Measurements from ENCODE around the gene USP31. TPM values are rescaled to one million over a fixed set of nuclear protein-coding genes. Genes with fewer than 3 reads are reported as not detected.
A peak's percentile ranks its signal among the peaks of the same experiment; 100 is the strongest.

Gene USP31
- total RNA-seq, 1 experiment from 2014 or later, result 11.3 TPM

GRCh38 chr16:23107117-23107516 is 42.1 kb downstream of the USP31 start:
- Mint-ChIP-seq H3K9me3 (ENCODE audit: unreplicated experiment) (no peaks in the 10 kb centered on the region), H3K4me3 (ENCODE audit: unreplicated experiment) (no peak overlapping the region), H3K27me3 (ENCODE audit: insufficient read depth, unreplicated experiment) (no peaks in the 10 kb centered on the region), H3K27ac (ENCODE audit: unreplicated experiment) (peak overlapping the region; percentile 11), H3K36me3 (ENCODE audit: insufficient read depth, unreplicated experiment) (peaks cover 6% of the 10 kb centered on the region), H3K4me1 (ENCODE audit: low read depth, unreplicated experiment) (peaks cover 6% of the 10 kb centered on the region)
- no peak for DNase-seq
- intact Hi-C loops (cut with micrococcal nuclease; ENCODE audit: unreplicated experiment), result no loop called here
- Histone ChIP-seq H3K27me3 (replicated peaks; ENCODE audit: control insufficient read depth, insufficient read depth, low read length) (no peaks in the 10 kb centered on the region), H3K9me3 (no peaks in the 10 kb centered on the region), H3K4me3 (ENCODE audit: low read depth, low read length) (no peak overlapping the region), H3K36me3 (ENCODE audit: control insufficient read depth, insufficient read depth, low read length) (no peaks in the 10 kb centered on the region), H3K4me1 (peaks cover 19% of the 10 kb centered on the region)
- CTCF ChIA-PET, result interaction anchor here (0.6 kb wide), 1 partner anchor 29 kb away, joined by 3 read pairs; no protein-coding TSS in a partner anchor
- no peak for TF ChIP-seq CTCF (IDR thresholded peaks at IDR 0.05; ENCODE audit: insufficient read depth in 1 of 2, low read depth in 1 of 2, low read length in 1 of 2, severe bottlenecking in 1 of 2, unreplicated experiment in 1 of 2)
- no TSS peak for BruUV-seq (replicated peaks)
- POLR2A ChIA-PET, result no interaction called here

GRCh38 chr16:23105309-23105708 is 43.9 kb downstream of the USP31 start:
- Mint-ChIP-seq H3K27me3 (ENCODE audit: insufficient read depth, unreplicated experiment) (no peaks in the 10 kb centered on the region), H3K4me3 (ENCODE audit: unreplicated experiment) (no peak overlapping the region), H3K9me3 (ENCODE audit: unreplicated experiment) (no peaks in the 10 kb centered on the region), H3K27ac (ENCODE audit: unreplicated experiment) (no peak overlapping the region), H3K36me3 (ENCODE audit: insufficient read depth, unreplicated experiment) (peaks cover 4% of the 10 kb centered on the region), H3K4me1 (ENCODE audit: low read depth, unreplicated experiment) (peaks cover 15% of the 10 kb centered on the region)
- Histone ChIP-seq H3K27me3 (replicated peaks; ENCODE audit: control insufficient read depth, insufficient read depth, low read length) (no peaks in the 10 kb centered on the region), H3K4me3 (ENCODE audit: low read depth, low read length) (no peak overlapping the region), H3K4me1 (peaks cover 19% of the 10 kb centered on the region), H3K36me3 (ENCODE audit: control insufficient read depth, insufficient read depth, low read length) (no peaks in the 10 kb centered on the region), H3K9me3 (no peaks in the 10 kb centered on the region)
- DNase-seq, result no peak
- no peak for TF ChIP-seq CTCF (IDR thresholded peaks at IDR 0.05; ENCODE audit: insufficient read depth in 1 of 2, low read depth in 1 of 2, low read length in 1 of 2, severe bottlenecking in 1 of 2, unreplicated experiment in 1 of 2)
- intact Hi-C loops (cut with micrococcal nuclease; ENCODE audit: unreplicated experiment), result no loop called here
- POLR2A ChIA-PET, result no interaction called here
- no TSS peak for BruUV-seq (replicated peaks)
- CTCF ChIA-PET, result no interaction called here

- intact Hi-C loops (cut with micrococcal nuclease; ENCODE audit: unreplicated experiment), result no loop called here
Observed at GRCh38 chr16:23104032-23104955, 45.0 kb downstream of the USP31 start.

More at GRCh38 chr16:23104032-23104955, 45.0 kb downstream of the USP31 start:
- peak; percentile 36 to 47 for DNase-seq
- H3K36me3 Mint-ChIP-seq (ENCODE audit: insufficient read depth, unreplicated experiment), result peaks cover 4% of the 10 kb centered on the region
- H3K4me1 ChIP-seq, result peaks cover 19% of the 10 kb centered on the region
- BruUV-seq (replicated peaks), result TSS peak; percentile 50
- H3K9me3 Mint-ChIP-seq (ENCODE audit: unreplicated experiment), result no peaks in the 10 kb centered on the region
- H3K27ac Mint-ChIP-seq (ENCODE audit: unreplicated experiment), result peak overlapping the region; percentile 61
- H3K4me3 Mint-ChIP-seq (ENCODE audit: unreplicated experiment), result peak overlapping the region; percentile 47
- no peaks in the 10 kb centered on the region for H3K27me3 Mint-ChIP-seq (ENCODE audit: insufficient read depth, unreplicated experiment)
- TF ChIP-seq CTCF (IDR thresholded peaks at IDR 0.05; ENCODE audit: insufficient read depth in 1 of 2, low read depth in 1 of 2, low read length in 1 of 2, severe bottlenecking in 1 of 2, unreplicated experiment in 1 of 2), result no peak
- CTCF ChIA-PET, result no interaction called here
- no peaks in the 10 kb centered on the region for H3K9me3 ChIP-seq
- POLR2A ChIA-PET, result interaction anchor here (0.5 kb wide), 1 partner anchor 30 kb away, joined by 3 read pairs; no protein-coding TSS in a partner anchor
- H3K36me3 ChIP-seq (ENCODE audit: control insufficient read depth, insufficient read depth, low read length), result no peaks in the 10 kb centered on the region
- H3K27me3 ChIP-seq (replicated peaks; ENCODE audit: control insufficient read depth, insufficient read depth, low read length), result no peaks in the 10 kb centered on the region
- H3K4me3 ChIP-seq (ENCODE audit: low read depth, low read length), result no peak overlapping the region
- H3K4me1 Mint-ChIP-seq (ENCODE audit: low read depth, unreplicated experiment), result peaks cover 11% of the 10 kb centered on the region
